CD4-positive, alpha-beta T cell treated with Interleukin-17A for 4 hours (primary cell): ENCODE results near the gene FLNB.
"Not testable (repeated sequence)": the region's sequence is repeated elsewhere in the genome, so short reads cannot be mapped to it uniquely, and the experiment has no call there.

ENCODE experiments used
- DNase-seq: peaks from one replicate; pipeline ENCODE4 v3.0.0-alpha.2; 2020; ENCODE audit warnings: mixed read lengths

FLNB gene

GRCh38 chr3:57982561-57983243 lies 25.5 kb upstream of the FLNB start:
- no peak for DNase-seq

DNA sequence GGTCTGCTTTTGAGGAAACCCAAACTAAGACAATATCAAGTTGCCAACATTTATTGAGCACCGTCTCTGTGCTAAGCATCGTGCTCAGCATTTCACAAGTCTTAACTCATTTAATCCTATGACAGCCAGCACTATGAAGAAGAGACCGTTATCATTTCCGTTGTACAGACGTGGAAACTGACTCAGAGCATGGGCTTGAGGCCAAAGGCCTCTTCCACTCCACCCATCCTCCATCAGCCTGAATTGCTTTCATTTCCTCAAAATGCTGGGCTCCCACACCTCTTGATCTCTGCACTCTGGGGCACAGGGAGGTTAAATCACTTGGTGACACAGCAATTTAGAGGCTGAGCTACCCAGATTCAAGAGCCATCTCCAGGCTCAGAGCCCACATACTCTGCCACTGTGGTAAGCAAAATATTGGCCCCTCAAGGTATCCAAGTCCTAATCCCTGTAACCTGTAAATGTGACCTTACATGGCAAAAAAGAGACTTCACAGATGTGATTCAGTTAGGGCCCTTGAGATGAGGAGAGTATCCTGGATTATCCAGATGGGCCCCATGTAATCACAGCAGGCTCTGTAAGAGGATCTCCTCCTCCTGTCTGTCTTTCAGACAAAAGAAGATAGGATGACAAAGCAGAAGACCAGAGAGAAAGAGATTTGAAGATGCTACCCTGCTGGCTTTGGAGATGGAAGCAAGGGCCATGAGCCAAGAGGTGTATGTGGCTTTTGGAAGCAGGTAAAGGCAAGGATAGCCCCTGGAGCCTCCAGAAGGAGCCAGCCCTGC lies 24.3 kb upstream of the FLNB start:
- peak; percentile 64 for DNase-seq

- DNase-seq = no peak
These were observed 22.8 kb upstream of the FLNB start for GRCh38 chr3:57985176-57985983.

DNA sequence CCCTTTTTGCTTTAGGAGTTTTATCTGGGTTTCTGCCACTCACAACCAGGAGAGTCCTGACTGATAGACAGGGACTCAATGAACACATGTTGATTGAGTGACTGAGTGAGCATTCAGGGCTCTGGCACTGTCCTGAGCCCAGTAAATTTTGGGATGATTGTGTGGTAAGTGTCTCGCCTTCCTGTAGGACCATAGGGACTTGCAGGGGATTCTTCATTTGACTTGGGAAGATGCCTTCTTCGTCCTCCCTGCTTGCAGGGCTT lies 22.3 kb upstream of the FLNB start:
- no peak for DNase-seq

GRCh38 chr3:57986261-57986660 lies 22.0 kb upstream of the FLNB start:
- DNase-seq = no peak

- not testable (repeated sequence) for DNase-seq
These were observed 19.0 kb upstream of the FLNB start for GRCh38 chr3:57989198-57989597.

- no peak for DNase-seq
These were observed 18.6 kb upstream of the FLNB start for GRCh38 chr3:57989646-57990045.

DNA sequence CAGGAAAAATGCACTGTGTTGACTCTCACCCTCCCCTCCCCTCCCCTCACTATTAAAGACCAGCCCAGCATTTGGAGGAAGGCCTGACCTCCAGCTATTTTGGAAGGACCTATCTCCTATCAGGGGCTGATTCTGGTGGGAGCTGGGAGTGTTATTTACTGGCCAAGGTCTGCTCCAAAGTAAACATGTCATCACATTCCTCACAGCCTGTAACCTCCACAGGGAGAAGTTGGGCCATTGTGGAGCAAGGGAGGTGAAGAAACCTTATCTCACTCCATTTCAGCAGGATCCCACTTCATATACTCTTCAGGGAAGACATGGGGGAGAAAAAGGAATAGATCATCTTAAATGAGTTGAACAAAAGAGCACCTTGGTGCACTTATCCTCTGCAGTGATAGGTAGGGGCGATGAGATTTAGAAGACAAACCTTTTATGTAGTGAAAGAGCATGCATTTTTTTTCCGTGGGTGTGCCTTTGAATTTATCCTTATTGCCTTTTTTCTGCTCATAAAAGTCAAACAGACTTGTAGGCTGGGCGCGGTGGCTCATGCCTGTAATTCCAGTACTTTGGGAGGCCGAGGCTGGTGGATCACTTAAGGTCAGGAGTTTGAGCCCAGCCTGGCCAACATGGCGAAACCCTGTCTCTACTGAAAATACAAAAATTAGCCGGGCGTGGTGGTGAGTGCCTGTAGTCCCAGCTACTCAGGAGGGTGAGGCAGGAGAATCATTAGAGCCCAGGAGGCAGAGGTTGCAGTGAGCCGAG lies 15.6 kb upstream of the FLNB start:
- no peak for DNase-seq

- DNase-seq = no peak
These were observed 9.6 kb upstream of the FLNB start for GRCh38 chr3:57998366-57999283.

DNA sequence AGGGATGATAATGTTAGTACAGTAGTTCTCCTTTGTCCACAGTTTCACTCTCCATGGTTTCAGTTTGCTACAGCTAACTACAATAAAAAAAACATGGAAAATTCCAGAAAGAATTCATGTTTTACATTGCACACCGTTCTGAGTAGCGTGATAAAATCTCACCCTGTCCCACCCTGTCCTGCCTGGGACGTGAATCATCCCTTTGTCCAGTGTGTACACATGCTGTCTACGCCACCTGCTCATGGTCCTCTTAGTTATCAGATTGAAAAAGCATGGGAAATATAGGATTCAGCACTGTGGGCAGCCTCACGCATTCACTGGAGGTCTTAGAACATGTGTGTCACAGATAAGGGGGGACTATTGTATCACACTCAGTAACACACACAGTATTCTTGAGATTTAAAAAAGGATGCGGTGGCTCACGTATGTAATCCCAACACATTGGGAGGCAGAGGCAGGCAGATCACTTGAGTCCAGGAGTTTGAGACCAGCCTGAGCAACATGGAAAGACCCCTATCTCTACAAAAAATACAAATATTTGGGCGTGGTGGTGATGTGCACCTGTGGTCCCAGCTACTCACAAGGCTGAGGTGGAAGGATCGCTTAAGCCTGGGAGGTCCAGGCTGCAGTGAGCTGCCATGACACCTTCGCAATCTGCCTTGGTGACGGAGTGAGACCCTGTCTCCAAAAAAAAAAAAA lies 8.7 kb upstream of the FLNB start:
- no peak for DNase-seq

- DNase-seq = no peak
These were observed 7.7 kb upstream of the FLNB start for GRCh38 chr3:58000306-58001085.

DNA sequence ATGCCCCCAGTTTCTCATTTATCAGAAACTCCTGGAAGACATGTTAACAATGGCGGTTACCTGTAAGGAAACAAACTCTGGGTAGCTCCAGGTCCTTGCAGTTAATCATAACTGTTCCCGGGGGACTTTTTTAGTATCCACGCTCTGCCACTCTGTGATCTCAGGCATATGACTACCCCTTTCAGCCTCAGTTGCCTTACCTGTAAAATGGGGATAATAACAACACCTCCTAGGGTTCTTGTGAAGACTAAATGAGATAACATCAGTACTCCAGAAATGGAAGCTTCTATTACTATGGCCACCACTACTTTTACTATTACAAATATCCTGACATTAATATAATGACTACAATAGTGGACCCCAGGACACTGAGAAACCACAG lies 7.1 kb upstream of the FLNB start:
- no peak for DNase-seq

DNA sequence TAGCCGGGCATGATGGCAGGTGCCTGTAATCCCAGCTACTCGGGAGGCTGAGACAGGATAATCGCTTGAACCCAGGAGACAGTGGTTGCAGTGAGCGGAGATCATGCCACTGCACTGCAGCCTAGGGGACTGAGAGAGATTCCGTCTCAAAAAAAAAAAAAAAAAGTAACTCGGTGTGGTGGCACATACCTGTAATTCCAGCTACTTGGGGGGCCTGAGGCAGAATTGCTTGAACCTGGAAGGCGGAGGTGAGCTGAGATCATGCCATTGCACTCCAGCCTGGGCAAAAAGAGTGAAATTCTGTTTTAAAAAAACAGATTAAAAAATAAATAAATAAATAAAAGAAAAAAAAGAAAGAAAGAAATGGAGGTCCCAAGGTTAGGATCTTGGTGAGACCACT lies 6.2 kb upstream of the FLNB start:
- no peak for DNase-seq

DNA sequence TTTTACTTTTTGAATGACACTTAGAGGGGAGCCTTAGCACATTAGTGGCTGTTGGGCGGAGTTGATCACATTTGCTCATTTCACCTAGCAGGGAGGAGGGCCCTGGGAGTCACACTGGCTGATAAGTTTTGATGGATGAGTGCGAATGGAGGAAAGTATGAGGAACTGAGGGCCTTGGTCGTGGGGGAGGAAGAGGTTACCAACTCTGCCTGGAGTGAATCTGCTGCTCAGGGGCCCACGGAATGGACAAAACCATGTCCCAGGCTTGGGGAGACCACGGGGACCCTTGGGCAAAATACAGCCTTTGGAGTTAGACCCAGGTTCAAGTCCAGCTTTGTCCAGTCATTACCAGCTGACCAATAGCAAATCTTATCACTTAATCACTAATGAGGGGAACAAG lies 5.1 kb upstream of the FLNB start:
- no peak for DNase-seq

DNA sequence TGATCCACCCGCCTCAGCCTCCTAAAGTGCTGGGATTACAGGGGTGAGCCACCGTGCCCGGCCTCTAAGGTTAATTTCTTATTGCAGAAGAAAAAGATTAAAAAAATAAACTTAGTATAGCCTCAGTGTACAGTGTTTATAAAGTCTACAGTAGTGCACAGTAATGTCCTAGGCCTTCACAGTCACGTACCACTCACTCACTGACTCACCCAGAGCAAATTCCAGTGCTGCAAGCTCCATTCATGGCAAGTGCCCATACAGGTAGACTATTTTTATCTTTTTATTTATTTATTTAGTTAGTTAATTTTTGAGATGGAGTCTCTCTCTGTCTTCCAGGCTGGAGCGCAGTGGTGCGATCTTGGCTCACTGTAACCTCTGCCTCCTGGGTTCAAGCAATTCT lies 3.2 kb upstream of the FLNB start:
- no peak for DNase-seq

DNA sequence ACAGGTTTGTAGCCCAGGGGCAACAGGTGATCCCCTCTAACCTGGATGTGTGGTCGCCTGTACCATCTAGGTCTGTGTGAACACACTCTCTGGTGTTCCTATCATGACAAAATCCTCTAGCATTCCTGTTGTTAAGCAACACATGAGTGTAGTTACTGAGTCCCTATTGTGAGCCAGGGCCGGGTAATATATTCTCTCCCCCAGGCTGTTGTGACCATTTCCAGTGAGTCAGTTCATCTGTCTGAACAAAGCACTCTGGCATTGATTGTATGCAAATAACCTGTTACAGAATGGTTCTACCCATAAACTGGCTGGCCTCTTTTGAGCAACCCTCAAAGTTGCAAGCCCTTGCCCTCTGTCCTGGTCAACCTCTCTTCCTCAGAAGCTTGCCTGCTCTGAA lies 2.6 kb upstream of the FLNB start:
- DNase-seq = no peak

DNA sequence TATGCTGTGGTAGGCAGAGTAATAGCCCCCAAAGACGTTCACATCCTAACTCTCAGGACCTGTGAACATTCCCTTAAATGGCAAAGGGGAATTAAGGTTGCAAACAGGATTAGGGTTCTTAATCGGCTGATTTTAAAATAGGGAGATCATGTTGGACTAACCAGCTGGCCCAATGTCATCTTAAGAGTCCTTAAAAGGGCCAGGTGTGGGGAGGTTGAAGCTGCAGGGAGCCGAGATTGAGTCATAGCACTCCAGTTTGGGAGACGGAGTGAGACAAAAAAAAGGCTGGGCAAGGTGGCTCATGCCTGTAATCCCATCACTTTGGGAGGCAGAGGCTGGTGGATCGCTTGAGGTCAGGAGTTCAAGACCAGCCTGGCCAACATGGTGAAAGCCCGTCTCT lies 1.6 kb upstream of the FLNB start:
- DNase-seq = no peak

DNA sequence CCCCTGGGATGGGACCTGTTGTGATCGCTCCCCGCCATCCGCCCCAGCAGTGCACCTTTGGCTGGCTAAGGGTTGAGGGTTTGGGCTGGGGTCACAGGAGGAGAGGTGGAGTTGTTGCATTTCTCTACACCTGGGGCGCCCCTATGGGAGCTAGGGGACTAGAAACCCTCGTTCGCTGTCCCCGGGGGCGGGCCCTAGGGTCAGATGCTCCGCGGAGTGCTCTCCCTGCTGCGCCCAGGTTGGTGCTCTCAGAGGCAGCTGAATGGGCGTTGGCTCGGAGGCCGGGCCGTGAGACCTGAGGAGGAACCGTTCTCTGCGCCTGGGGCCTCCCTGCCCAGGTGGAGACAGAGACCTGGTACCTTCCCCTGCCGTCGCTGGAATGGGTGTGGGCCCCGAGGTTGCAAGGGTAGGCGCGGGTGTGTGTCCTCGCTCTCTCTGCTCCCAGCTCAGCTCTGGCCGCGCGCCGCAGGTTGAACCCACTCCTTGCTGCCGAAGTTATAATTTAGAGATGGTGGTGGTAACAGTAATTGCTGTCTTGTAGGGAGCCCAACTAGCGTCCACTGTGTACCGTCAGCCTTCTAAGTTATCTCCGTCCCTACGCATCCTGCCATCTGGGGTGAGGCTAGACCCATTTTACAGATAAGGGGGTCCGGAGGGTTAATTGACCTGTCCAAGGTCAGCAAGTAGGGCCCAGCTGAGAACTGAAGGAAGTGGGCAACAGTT lies 965 bp downstream of the FLNB start:
- DNase-seq = peak; percentile 64

GRCh38 chr3:58009749-58010535 lies 1.7 kb downstream of the FLNB start:
- DNase-seq = peak; percentile 48
